C4-2B (cell line): ENCODE results near the gene PDK2.

Experiments used
- H3K27ac ChIP-seq: fragments of 450-650 bp; 2 replicates; pipeline ENCODE4 v1.5.1; 2017
- CTCF ChIP-seq: fragments of 450-650 bp; conservative IDR thresholded peaks from 2 replicates; pipeline ENCODE4 v1.5.1; 2017; ENCODE audit warnings: mild to moderate bottlenecking
- ZFX ChIP-seq: fragments of 450-650 bp; IDR thresholded peaks from 2 replicates; pipeline ENCODE4 v1.6.1; 2017

PDK2 gene

GRCh38 chr17:50066995-50067394 is 28.2 kb upstream of the PDK2 start:
- TF ChIP-seq ZFX = no peak
- TF ChIP-seq CTCF = no peak
- H3K27ac ChIP-seq = no peak overlapping the region

- TF ChIP-seq CTCF = no peak
- TF ChIP-seq ZFX = no peak
- no peak overlapping the region for H3K27ac ChIP-seq
Measured at GRCh38 chr17:50067996-50068395, 27.2 kb upstream of the PDK2 start.

- TF ChIP-seq CTCF = no peak
- no peak for TF ChIP-seq ZFX
Measured at GRCh38 chr17:50070908-50071680, 24.1 kb upstream of the PDK2 start.

GRCh38 chr17:50071692-50072091 is 23.5 kb upstream of the PDK2 start:
- TF ChIP-seq CTCF (no peak), ZFX (no peak)
- no peak overlapping the region for H3K27ac ChIP-seq

More at GRCh38 chr17:50070908-50071680, 24.1 kb upstream of the PDK2 start:
- H3K27ac ChIP-seq = no peak overlapping the region

GRCh38 chr17:50072130-50072529 is 23.0 kb upstream of the PDK2 start:
- H3K27ac ChIP-seq = no peak overlapping the region
- no peak for TF ChIP-seq ZFX
- TF ChIP-seq CTCF = no peak

- TF ChIP-seq CTCF (no peak), ZFX (no peak)
Measured at GRCh38 chr17:50072925-50073324, 22.2 kb upstream of the PDK2 start.

GRCh38 chr17:50074227-50074626 is 20.9 kb upstream of the PDK2 start:
- no peak overlapping the region for H3K27ac ChIP-seq
- no peak for TF ChIP-seq CTCF
- no peak for TF ChIP-seq ZFX

More at GRCh38 chr17:50072925-50073324, 22.2 kb upstream of the PDK2 start:
- no peak overlapping the region for H3K27ac ChIP-seq
